Non-pigmented ciliary epithelial cell (primary cell): ENCODE data around the gene PTPRE.
"Not testable (repeated sequence)": the region's sequence is repeated elsewhere in the genome, so short reads cannot be mapped to it uniquely, and the experiment has no call there.

Experiments used
- DNase-seq: peaks from one replicate; pipeline ENCODE4 v3.0.0-alpha.2; 2010; ENCODE audit warnings: low read depth

The PTPRE gene

DNA sequence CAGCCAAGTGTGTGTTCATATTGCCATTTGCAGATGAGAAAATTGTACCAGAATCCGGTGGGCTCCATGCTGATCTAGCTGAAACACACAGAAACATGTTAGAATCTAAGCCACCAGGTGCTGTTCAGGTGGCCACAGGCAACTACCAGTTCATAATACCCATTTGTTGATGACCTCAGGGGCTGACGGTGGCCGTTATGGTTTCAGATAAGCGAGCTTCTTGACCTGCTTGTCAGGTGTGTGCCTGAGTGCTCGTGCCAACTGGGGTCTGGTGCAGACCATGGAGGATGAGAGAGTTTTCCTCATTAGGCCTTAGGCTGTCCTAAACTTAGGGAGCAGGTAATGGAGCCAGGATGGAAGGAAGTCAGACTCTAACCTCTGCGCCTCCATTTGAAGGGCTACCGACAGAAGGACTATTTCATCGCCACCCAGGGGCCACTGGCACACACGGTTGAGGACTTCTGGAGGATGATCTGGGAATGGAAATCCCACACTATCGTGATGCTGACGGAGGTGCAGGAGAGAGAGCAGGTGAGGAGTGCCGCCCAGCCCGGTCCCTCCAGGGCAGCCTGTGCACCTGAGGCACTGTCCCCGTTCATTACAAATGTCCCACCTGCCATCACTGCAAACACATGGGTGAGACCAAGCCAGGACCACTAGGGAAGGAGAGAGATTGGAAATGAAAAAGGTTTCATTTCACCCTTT is 166.2 kb downstream of the PTPRE start:
- DNase-seq, result no peak

DNA sequence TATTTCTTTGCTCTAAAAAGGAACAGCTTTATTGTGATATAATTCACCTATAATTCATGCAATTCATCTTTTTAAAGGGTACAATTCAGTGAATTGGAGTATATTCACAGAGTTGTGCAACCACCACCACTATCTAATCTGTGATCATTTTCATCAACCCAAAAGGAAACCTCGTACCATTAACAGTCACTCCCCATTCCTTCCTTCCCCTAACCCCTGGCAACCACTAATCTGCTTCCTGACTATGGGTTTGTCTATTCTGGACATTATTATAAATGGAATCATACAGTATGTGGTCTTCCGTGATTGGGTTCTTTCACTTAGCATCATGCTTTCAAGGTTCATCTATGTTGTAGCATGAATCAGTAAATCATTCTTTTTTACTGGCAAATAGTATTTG is 167.0 kb downstream of the PTPRE start:
- DNase-seq, result no peak

- no peak for DNase-seq
Measured at GRCh38 chr10:128074589-128074988, 167.7 kb downstream of the PTPRE start.

- no peak for DNase-seq
Measured at GRCh38 chr10:128077155-128077875, 170.4 kb downstream of the PTPRE start.

- no peak for DNase-seq
Measured at GRCh38 chr10:128078136-128078969, 171.4 kb downstream of the PTPRE start.

GRCh38 chr10:128080231-128080630 is 173.3 kb downstream of the PTPRE start:
- DNase-seq, result no peak

DNA sequence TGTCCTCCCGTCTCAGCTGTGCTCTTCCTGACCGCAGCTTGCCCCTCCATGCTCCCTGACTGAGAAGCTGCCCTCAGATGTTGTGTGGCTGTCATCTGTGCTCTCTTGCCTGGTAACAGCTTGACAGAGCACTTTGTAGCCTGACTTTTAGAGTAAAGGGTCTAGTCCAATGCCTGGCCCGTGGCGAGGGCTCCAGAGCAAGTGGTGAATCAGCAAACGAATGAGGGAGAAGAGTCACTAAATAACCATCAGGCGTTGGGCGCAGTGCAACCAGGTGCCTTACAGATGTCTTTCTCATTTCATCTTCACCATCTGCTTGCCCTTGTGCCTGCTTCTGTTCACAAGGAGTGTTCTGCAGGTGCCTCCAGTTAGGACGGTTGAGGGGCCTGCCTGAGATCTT is 173.7 kb downstream of the PTPRE start:
- no peak for DNase-seq

GRCh38 chr10:128081222-128081621 is 174.3 kb downstream of the PTPRE start:
- DNase-seq, result no peak

- DNase-seq, result no peak
Measured at GRCh38 chr10:128081720-128082119, 174.8 kb downstream of the PTPRE start.

DNA sequence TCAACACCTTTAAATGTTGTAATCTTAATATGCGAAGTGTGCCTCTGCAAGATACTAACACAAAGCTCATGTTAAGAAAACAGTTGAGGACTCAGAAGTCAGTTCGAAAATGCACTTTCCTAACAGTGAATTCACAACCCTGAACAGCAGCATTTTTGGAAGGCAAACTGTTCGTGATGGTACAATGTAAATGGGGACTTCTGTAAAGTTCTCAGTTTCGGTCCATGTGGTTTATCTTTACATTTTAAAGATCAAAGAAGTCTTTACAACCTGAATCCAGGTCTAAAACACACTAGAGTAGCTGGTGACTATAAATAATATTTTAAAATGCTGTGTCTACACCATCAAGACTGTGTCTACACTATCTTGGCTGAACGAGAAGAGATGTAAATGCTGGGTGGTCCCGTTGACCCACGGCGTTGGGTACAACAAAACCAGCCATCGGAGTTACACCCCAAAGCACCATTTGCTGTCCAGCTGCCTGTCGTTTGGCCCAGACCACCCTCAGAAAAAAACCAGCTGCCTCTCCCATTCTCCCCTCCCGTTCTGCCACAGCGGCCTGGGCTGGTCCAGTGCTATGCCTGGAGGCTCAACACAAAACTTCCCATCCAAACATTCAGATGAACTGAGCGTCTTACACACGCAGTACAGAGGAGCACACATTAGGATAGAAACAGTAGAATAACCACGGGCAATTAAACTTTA is 176.4 kb downstream of the PTPRE start:
- DNase-seq, result no peak

- no peak for DNase-seq
Measured at GRCh38 chr10:128084364-128084763, 177.5 kb downstream of the PTPRE start.

DNA sequence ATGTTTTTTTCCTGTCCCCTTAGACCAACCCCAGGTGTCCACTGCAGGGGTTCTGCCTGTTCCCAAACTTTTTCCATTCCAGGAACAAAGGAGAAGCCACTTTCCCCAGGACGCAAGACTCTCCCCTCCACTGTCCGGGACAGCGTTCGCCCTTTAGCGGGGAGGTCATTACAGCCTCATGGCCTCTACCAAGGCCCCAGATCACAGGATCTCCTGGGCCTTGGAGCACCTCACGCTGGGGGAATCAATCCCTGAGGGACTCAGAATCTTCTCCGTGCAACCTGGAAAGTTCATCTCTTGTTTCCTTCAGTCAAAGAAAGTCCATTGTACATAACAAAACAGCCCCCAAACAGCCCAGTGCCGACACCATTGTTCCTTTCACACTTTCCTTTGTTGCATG is 178.1 kb downstream of the PTPRE start:
- DNase-seq, result no peak

DNA sequence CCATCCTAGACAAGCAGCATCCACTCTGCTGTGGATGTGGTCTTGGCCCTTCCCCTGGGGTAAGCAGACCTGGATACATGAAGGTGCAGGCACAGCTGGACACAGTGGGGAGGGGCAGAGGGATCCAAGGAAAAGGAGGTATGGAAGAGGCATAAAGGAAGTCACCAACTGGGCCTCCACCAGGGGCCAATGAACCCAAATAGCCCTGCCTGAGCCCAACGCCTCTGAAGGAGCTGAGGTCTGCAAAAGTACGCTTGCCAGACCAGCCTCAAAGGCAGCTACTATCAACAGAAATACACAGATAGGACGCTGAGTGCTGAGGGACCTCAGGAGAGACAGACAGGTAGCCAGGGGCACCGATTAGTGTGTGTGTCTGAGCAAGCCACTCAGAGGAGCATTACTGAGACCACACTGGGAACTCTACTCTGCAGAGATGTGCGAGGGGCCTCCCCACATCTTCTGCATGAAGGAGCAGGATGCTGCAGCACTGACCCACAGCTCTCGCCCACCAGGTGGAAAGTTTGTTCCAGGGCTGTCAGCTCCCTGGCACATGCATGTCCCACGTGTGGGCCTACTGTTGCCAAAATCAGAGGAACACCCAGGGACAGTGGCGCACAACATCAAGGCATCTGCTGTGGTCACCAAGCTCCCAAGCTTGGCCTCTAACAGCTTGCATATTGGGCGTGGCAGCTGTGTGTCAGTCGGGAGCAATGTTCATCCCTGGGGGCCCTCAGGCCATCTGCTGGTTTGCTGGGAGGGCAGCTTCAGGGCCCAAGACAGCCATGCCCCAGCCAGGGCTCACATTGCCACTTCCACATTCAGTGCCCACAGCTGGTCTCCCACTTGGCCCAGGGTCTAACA is 179.3 kb downstream of the PTPRE start:
- DNase-seq, result no peak

GRCh38 chr10:128087146-128087883 is 180.4 kb downstream of the PTPRE start:
- DNase-seq, result no peak

DNA sequence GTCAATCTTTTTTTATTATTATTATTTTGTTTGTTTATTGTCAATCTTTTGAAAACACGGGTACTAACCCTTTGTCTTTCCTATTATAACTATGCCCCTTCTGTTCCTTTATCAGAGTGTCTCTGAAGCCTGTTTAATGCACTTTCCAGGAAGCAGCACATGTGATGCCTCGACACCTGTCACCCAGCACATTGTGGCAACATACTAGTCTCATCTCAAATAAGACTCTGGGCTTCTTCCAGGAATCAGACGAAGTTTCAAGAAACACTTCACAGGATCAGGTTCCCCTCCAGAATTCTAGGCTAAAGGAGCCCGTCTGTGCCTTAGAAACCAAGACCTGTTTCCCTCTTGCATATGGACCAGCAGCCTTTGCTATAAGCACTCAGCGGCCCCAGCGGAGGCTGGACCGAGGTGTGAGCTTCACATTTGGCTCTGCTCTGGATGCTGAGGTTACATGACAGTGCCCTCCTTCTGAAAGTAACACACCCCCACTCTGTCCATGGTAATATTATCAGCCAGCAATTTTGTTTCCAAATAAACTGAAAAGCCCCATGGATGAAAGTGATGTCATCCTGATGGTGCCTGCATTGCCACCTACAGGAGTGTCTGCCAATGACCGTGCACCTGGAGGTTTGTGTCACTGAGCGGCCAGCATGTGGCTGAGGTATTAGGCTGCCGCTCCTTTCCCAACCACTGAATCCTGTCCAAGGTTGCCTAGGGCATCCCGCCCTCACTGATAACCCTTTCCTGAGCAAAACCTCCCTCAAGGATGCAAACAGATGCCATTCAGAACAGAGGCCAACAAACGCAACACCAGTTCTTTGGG is 181.2 kb downstream of the PTPRE start:
- DNase-seq, result no peak

GRCh38 chr10:128091636-128092210 is 184.8 kb downstream of the PTPRE start:
- no peak for DNase-seq

DNA sequence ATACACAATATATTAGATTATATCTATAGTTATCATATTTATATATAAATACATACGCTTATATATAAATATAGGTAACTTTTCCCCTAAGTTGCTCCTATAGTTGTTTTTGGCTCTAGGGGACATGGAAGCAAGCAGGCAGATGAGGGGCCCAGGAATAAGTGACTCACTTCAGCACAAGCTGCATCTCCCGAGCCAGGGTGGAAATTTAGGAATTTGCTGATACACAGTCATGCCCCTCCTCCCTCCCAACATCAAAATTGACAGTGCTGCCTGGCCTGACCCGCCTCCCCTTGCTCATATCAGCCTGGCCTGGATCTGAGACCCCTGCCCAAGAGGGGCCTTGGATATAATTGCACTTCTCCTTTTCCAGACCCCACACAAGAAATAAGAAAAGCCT is 185.6 kb downstream of the PTPRE start:
- DNase-seq, result no peak

- DNase-seq, result not testable (repeated sequence)
Measured at GRCh38 chr10:128094596-128094995, 187.7 kb downstream of the PTPRE start.

DNA sequence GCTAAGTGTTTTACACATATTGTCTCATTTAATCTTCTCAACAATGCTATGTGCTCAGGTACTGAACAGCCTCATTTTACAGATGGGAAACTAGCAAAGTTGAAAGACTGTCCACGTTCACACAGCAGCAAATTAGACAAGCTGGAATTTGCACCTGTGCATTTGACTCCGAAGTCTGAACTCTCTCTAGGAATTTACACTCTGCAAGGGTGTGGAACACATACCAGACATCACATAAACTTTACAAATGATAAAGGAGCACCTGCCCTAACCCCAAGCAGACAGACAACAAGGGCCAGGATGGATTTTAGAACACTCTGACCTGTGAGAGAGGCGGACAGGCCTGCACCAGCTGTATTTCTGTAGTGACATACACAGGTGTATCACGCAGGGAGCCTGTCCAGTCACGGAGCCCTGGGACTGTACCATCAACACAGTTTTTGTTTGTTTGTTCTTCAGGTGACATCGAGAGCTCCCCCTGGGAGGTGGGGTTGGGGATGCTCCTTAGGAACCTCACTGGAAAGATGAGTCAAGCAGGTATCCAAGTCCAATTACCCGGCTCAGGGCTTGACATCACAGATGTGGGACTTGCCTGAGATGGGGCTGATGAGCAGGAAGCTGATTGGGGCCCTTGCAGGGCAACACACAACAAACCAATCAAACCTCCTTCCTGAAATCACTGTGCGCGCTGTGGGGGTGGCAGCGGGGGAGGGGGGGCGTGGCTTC is 188.3 kb downstream of the PTPRE start:
- no peak for DNase-seq
